Measurements from ENCODE around the gene DDX49. TPM values are rescaled to one million over a fixed set of nuclear protein-coding genes. Genes with fewer than 3 reads are reported as not detected.

DDX49 gene
- total RNA-seq, 1 donor from 2014 or later = 53.6 TPM

DNA sequence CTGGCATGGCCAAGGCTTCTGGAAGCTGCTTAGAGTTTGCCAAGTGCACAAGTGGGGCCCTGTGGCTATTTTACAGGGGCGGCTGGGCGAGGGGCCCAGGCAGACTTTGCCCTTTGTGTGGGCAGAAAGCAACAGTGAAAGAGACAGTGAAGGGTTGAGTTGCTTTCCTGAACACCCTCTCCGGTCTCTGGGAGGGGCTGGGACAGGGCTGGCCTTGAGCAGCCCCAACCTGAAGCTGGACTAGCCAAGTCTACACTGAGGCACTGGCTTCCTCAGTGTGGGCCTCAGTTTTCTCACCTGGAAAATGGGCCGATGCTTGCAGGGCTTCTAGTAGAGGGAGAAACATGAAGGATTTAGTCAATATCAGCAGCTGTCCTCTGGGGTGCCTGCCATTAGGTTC lies 23.9 kb downstream of the DDX49 start:
- H3K4me1 Mint-ChIP-seq = peaks cover 33% of the 10 kb centered on the region
- intact Hi-C loops (cut with micrococcal nuclease) = no loop called here
- no peak for DNase-seq
- ATAC-seq (ENCODE audit: low read depth) = no peak
- H3K4me3 Mint-ChIP-seq = no peak overlapping the region
- CTCF ChIA-PET = no interaction called here
- POLR2A ChIA-PET = no interaction called here
- H3K27me3 Mint-ChIP-seq = peaks cover 9% of the 10 kb centered on the region
- H3K27ac Mint-ChIP-seq = no peak overlapping the region
- no peaks in the 10 kb centered on the region for H3K36me3 Mint-ChIP-seq (ENCODE audit: low read depth)
- TF ChIP-seq, protein P1, sequence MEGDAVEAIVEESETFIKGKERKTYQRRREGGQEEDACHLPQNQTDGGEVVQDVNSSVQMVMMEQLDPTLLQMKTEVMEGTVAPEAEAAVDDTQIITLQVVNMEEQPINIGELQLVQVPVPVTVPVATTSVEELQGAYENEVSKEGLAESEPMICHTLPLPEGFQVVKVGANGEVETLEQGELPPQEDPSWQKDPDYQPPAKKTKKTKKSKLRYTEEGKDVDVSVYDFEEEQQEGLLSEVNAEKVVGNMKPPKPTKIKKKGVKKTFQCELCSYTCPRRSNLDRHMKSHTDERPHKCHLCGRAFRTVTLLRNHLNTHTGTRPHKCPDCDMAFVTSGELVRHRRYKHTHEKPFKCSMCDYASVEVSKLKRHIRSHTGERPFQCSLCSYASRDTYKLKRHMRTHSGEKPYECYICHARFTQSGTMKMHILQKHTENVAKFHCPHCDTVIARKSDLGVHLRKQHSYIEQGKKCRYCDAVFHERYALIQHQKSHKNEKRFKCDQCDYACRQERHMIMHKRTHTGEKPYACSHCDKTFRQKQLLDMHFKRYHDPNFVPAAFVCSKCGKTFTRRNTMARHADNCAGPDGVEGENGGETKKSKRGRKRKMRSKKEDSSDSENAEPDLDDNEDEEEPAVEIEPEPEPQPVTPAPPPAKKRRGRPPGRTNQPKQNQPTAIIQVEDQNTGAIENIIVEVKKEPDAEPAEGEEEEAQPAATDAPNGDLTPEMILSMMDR (IDR thresholded peaks at IDR 0.05) = no peak
- no peaks in the 10 kb centered on the region for H3K9me3 Mint-ChIP-seq

DNA sequence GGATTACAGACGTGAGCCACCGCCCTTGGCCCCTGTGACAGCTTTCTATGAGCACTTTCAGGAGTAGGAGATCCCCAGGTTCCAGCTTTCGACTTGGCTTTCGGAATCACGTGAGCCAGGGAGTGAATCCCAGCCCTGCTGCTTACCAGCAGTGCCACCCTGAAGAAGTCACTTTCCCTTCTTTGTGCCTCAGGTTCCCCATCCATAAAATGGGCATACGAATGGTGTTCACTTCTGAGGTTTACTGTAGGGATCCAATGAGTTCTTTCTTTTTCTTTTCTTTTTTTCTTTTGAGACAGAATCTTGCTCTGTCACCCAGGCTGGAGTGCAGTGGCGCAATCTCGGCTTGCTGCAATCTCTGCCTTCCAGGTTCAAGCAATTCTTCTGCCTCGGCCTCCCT lies 25.8 kb downstream of the DDX49 start:
- no peak for ATAC-seq (ENCODE audit: low read depth)
- H3K4me3 Mint-ChIP-seq = no peak overlapping the region
- no peaks in the 10 kb centered on the region for H3K36me3 Mint-ChIP-seq (ENCODE audit: low read depth)
- no peak overlapping the region for H3K27ac Mint-ChIP-seq
- POLR2A ChIA-PET = interaction anchor here (0.7 to 1.2 kb wide), 2 partner anchors 26 to 197 kb away, joined by 4 read pairs; partner anchors contain the start of gene COPE
- CTCF ChIA-PET = no interaction called here
- peaks cover 5% of the 10 kb centered on the region for H3K27me3 Mint-ChIP-seq
- H3K4me1 Mint-ChIP-seq = peaks cover 30% of the 10 kb centered on the region
- TF ChIP-seq, protein P1 (IDR thresholded peaks at IDR 0.05) = no peak
- intact Hi-C loops (cut with micrococcal nuclease) = no loop called here
- no peak for DNase-seq
- H3K9me3 Mint-ChIP-seq = no peaks in the 10 kb centered on the region

DNA sequence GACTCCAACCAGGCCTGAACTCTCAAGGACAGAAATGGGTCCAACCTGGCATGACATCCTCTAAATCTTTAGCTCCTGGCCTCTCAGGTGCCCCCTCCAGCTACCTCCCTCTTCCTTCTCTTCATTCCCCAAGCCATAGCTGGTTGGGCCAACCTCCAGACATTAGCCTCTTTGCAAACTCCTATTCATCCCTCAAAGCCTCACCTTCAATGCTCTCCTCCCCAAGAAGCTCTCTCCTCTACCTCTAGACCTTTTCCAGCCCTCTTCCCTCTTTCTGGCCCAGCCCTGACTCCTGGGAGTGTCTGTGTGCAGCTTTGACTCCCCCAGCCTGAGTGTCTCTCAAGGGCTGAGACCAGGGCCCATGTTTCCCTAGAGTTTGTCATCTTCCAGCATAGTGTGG lies 26.8 kb downstream of the DDX49 start:
- no peaks in the 10 kb centered on the region for H3K36me3 Mint-ChIP-seq (ENCODE audit: low read depth)
- peaks cover 25% of the 10 kb centered on the region for H3K4me1 Mint-ChIP-seq
- no peak overlapping the region for H3K4me3 Mint-ChIP-seq
- intact Hi-C loops (cut with micrococcal nuclease) = no loop called here
- TF ChIP-seq, protein P1 (IDR thresholded peaks at IDR 0.05) = no peak
- no peak overlapping the region for H3K27ac Mint-ChIP-seq
- H3K27me3 Mint-ChIP-seq = peaks cover 4% of the 10 kb centered on the region
- H3K9me3 Mint-ChIP-seq = no peaks in the 10 kb centered on the region
- POLR2A ChIA-PET = no interaction called here
- ATAC-seq (ENCODE audit: low read depth) (no peak), DNase-seq (no peak)
- CTCF ChIA-PET = no interaction called here

DNA sequence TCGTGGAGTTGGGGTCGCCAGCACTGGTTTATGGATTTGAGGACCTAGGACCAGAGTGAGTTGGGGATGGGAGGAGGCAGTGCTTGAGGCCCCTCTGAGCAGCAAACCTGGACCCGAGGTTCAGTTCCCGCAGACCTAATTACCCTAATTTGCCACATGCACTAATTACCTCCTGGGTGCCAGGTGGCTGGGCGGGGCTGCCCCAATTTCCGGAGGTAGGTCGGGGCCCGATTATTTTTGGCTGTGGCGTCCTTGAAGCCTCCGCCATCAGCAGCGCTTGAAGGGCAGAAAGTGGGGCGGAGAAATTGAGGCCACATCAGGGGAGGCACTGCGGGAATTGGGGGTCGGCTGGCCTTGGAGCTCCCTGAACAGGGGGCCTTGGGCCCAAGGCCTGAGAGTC lies 27.4 kb downstream of the DDX49 start:
- ChIA-PET CTCF (no interaction called here), POLR2A (no interaction called here)
- intact Hi-C loops (cut with micrococcal nuclease) = no loop called here
- Mint-ChIP-seq H3K36me3 (ENCODE audit: low read depth) (no peaks in the 10 kb centered on the region), H3K4me1 (peaks cover 23% of the 10 kb centered on the region), H3K4me3 (peak overlapping the region; percentile 15), H3K27me3 (peaks cover 4% of the 10 kb centered on the region), H3K27ac (peak overlapping the region; percentile 76), H3K9me3 (no peaks in the 10 kb centered on the region)
- DNase-seq (no peak), ATAC-seq (ENCODE audit: low read depth) (peak; percentile 31)
- TF ChIP-seq, protein P1 (IDR thresholded peaks at IDR 0.05) = no peak

DNA sequence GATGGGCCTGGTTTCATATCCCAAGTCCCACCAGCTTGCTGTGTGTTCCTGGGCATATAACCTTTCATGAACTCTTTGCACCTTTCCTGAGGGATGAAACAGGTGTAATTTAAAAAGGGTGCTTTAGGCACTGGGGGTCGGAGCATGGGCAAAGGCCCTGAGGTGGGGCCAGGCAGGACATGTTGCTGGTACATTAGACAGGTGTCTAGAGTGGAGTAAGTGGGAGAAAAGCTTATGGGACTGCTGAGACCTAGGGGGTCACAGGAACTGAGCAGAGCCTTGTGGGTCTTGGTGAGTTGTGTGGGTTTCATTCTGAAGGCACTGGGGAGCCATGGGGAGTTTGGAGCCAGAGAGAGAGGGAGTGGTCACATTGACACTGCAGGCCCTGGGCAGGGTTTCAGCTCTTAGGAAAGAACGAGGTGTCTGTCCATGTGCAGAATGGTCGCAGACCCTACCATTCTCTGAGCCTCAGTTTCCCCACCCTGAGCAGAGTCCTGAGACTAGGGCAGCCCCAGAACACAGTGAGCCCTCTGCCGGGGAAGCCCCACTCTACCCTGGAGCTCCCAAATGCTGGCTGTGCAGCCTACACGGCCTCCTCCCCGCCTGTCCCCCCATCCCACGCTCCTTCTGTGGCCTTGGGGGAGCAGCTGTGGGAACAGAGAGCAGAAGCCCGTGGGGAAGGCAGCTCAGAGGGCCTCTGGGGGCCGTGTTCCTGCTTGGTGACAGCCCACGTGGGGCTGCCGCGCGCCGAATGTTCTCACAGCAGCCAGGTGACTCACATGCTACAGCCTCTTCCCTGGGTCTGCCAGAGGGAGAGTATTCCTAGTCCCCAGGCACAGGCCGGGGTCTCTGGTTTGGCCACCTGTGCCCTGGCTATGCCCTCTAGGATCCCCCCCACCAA lies 28.8 kb downstream of the DDX49 start:
- DNase-seq (no peak), ATAC-seq (ENCODE audit: low read depth) (no peak)
- ChIA-PET POLR2A (interaction anchor here (0.6 kb wide), 2 partner anchors 19 to 114 kb away, joined by 3 to 5 read pairs; no protein-coding TSS in a partner anchor), CTCF (no interaction called here)
- Mint-ChIP-seq H3K27ac (no peak overlapping the region), H3K36me3 (ENCODE audit: low read depth) (no peaks in the 10 kb centered on the region), H3K4me3 (no peak overlapping the region), H3K4me1 (peaks cover 23% of the 10 kb centered on the region), H3K27me3 (no peaks in the 10 kb centered on the region), H3K9me3 (no peaks in the 10 kb centered on the region)
- intact Hi-C loops (cut with micrococcal nuclease) = no loop called here
- TF ChIP-seq, protein P1 (IDR thresholded peaks at IDR 0.05) = no peak

All from activated B cell treated with CpG ODN at 0.5 μM for 24 hours (primary cell).